Measurements from ENCODE around the gene MARVELD3.
"Not testable (repeated sequence)": the region's sequence is repeated elsewhere in the genome, so short reads cannot be mapped to it uniquely, and the experiment has no call there.

MARVELD3 gene, protein sequence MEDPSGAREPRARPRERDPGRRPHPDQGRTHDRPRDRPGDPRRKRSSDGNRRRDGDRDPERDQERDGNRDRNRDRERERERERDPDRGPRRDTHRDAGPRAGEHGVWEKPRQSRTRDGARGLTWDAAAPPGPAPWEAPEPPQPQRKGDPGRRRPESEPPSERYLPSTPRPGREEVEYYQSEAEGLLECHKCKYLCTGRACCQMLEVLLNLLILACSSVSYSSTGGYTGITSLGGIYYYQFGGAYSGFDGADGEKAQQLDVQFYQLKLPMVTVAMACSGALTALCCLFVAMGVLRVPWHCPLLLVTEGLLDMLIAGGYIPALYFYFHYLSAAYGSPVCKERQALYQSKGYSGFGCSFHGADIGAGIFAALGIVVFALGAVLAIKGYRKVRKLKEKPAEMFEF

DNA sequence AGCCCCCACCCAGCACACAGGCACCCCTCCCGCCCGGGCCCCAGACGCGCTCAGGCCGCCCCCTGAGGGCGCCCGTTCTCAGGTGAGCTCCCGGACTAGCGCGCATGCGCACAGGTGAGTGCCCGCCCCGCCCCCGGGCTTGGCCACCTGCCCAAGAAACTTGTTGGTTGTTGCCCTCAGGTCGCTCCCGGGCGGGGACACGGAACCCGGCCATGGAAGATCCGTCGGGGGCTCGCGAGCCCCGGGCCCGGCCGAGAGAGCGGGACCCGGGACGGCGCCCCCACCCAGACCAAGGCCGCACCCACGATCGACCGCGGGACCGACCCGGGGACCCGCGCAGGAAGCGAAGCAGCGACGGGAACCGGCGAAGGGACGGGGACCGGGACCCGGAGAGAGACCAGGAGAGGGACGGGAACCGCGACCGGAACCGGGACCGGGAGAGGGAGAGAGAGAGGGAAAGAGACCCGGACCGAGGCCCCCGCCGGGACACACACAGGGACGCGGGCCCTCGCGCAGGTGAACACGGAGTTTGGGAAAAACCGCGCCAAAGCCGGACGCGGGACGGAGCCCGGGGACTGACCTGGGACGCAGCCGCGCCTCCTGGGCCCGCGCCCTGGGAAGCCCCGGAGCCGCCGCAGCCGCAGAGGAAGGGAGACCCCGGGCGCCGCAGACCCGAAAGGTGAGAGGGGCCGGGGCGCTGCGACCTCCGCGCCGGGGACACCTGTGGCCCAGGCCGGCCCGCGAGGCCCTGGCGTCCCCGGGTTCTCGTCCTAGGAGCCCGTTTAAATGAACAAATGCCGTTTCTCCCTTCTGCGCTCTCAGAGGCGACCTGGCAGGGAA, at the start of gene MARVELD3:
MARVELD3 (plus strand) TSS at position 167 of the 840 bp plus-strand sequence; CDS start at position 213, 46 bp downstream.
- DNase-seq, result no peak

DNA sequence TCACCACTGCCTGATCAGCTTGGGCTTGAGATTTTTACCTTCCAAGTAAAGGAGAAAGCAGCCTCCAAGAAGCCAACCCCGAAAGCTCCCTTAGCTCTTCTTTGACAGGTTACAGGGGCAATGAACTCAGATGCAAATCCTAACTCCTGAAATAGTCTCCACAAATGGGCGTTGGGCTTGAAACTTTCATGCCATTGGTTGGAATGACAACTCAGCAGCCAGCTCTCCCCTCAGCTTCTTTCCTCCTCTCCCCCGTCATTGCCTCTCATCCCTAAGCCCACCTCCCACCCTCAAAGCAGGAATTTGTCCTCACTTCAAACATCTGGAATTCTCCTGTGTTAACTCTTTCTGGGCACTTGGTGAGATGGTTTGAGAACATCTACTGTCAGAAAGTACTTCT, 49.0 kb upstream of the MARVELD3 start, which contains the start of gene TAT:
TAT (minus strand) TSS at position 122 of the 400 bp plus-strand sequence. CDS start 677 bp downstream, outside the sequence.
- no peak for DNase-seq

DNA sequence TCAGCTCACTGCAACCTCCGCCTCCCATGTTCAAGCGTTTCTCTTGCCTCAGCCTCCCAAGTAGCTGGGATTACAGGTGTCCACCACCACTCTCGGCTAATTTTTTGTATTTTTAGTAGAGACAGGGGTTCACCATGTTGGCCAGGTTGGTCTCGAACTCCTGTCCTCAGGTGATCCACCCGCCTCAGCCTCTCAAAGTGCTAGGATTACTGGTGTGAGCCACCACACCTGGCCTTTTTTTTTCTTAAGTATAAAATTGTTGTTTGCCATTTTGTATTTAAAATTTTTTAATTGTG, 43.5 kb upstream of the MARVELD3 start:
- not testable (repeated sequence) for DNase-seq

DNA sequence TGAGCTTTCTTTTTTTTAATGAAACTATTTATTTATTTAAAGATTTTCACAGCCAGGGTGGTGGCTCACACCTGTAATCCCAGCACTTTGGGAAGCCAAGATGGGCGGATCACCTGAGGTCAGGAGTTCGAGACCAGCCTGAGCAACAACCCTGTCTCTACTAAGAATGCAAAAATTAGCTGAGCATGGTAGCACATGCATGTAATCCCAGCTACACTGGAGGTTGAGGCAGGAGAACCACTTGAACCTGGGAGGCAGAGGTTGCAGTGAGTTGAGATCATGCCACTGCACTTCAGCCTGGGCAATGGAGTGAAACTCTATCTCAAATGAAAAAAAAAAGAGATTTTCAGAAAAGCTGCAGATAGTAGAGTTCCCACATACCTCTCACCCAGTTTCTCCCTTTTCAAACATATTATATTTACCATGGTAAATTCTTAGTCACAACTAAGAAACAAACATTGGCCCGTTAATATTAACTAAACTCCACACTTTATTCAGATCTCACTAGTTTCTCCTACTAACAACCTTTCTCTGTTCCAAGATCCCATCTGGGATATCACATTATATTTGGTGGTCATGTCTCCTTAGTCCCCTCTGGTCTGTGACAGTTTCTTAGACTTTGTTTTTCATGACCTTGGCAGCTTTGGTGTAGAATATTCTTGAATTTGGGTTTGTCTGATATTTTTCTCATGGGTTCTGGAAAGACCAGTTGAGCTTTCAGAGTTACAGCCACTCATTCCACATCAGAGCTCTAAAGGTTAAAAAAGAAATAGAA, 41.3 kb upstream of the MARVELD3 start:
- no peak for DNase-seq

DNA sequence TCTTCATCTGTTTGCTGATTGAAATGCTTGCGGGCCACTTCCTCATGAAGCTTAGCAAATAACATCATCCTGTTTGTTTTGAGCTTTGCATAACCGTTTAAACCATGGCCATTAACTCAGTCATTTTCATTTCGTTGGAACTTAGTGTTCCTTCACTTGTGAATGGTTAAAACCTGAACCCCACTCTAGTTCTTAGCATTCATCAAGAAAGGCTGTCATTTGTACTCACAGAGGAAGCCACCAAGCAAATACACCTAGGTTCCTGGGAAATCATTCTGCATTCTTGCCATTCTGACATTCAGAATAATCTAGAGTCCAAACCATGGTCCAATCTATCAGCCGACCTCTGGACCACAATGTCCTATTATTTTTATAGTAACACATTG, 40.7 kb upstream of the MARVELD3 start:
- no peak for DNase-seq

DNA sequence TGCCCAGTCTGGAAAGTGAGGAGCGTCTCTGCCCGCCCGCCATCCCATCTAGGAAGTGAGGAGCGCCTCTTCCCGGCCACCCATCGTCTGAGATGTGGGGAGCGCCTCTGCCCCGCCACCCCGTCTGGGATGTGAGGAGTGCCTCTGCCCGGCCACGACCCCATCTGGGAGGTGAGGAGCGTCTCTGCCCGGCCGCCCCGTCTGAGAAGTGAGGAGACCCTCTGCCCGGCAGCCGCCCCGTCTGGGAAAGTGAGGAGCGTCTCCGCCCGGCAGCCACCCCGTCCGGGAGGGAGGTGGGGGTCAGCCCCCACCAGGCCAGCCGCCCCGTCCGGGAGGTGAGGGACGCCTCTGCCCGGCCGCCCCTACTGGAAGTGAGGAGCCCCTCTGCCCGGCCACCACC, 36.6 kb upstream of the MARVELD3 start:
- not testable (repeated sequence) for DNase-seq

DNA sequence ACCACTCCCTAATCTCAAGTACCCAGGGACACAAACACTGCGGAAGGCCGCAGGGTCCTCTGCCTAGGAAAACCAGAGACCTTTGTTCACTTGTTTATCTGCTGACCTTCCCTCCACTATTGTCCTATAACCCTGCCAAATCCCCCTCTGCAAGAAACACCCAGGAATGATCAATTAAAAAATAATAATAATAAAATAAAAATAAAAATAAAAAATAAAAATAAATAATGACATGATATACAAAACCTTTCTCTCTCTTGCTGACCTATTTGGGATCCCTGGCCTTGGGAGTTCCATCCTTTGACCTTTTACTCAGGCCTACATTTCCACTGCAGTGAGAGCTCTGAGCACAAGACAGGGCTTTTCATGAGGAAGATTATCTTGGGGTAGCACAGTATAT, 35.9 kb upstream of the MARVELD3 start:
- not testable (repeated sequence) for DNase-seq

DNA sequence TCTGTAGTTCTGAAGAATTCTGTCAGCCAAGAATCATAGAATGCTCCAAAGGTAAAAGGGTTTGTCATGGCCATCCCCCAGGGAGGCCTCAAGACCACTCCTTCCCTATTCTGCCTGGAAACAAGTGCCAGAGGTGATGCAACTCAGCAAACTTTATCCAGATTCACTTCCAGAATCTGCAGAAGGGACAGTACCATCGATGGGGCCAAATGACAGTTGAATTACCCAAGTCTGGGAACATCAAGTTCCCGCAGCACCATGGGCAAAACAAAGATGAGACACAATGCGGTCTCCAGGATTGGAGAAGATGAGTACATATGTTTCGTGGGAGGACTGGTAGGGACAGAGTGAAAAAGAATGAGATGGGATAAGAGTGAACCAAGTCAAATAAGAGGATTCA, 35.4 kb upstream of the MARVELD3 start:
- no peak for DNase-seq

DNA sequence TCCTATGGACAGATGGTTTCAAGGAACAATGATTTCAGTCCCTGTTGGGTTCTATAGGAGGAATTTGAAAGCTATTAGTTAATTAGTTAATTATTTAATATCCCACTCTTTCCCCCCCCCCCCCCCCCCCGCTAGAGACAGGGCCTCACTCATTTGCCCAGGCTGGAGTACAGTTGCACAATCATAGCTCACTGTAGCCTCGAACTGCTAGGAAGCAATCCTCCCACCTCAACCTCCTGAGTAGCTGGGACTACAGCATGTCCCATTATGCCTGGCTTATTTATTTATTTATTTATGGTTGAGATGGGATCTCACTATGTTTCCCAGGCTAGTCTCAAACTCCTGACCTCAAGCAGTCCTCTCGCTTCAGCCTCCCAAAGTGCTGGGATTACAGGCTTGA, 34.1 kb upstream of the MARVELD3 start:
- DNase-seq, result no peak

DNA sequence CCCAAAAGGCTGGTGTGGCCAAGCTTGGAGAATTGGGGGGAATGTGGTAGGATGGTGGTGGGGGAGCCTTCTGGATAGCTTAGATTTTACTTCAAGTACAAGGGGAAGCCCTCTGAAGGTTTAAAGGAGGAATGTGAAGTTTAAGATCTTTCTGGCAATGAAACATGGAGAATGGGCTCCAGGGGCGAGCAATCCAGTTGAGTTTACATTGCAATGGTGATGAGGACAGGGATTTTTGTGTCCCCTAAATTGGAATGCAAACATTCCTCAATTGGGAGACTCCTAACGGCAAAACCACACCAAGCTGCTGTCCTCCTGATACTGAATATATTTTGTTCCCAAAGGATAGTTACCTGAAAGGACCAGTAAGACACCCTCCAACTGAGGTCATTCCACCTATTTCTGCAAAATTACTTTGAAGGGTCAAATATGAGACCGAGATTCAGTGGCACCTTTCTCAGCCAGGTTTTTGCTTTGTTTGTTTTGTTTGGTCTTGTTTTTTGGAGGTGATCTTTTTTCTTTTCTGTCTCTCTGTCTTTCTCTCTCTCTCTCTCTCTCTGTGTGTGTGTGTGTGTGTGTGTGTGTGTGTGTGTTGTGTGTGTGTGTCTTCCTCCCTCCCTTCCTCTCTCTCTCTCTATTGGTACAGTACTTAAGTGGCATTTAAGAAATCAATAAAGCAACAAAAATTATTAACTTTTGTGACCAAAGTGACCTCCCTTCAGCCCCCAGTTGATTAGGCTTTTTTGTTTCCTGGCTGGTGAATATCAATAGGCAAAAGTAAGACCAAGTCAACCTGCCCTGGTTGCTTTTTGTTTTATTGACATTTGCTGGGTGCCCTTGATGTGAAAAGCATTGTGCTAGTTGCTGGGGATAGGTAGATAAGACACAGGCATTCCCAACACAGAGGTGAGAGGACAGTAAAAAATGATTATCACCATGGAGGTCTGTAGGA, 32.7 kb upstream of the MARVELD3 start:
- DNase-seq, result no peak

DNA sequence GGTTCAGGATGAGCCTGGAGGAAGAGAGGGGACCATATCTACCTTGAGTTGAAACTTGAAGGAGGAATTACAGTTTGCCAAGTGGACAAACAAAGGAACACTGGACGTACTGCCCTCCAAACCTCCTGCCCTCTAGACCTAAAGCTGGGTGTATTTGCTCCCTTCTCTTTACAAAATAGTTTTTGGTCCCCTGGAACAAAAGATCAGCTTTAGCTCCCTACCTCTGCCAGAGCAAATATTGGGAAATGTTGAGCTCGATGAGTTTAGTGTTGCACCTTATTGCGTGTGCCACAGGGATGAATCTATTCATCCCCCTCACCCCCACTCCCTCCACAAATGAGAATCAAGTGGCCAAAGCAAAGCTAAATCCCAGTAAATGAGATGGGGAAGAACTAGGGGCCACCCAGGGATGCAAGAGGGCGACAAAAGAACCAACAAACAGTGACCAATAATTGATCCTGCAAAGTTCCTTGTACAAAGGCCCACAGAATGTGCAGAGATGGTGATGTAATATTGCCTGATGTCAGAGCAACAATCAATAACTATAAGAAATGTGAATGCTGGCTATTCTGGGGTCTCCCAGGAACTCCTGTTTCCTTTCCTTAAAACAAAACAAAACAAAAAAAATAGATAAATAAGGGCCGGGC, 31.9 kb upstream of the MARVELD3 start:
- DNase-seq, result no peak

DNA sequence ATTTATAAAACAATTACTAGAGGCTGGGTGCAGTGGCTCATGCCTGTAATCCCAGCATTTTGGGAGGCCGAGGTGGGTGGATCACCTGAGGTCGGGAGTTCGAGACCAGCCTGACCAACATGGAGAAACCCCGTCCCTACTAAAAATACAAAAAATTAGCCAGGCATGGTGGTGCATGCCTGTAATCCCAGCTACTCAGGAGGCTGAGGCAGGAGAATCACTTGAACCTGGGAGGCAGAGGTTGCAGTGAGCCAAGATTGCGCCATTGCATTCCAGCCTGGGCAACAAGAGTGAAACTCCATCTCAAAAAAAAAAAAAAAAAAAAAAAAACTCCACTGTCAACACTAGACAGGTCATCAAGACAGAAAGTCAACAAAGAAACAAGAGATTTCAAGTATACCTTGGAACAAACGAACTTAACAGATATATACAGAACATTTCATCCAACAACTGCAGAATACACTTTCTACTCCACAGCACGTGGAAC, 30.6 kb upstream of the MARVELD3 start:
- not testable (repeated sequence) for DNase-seq

DNA sequence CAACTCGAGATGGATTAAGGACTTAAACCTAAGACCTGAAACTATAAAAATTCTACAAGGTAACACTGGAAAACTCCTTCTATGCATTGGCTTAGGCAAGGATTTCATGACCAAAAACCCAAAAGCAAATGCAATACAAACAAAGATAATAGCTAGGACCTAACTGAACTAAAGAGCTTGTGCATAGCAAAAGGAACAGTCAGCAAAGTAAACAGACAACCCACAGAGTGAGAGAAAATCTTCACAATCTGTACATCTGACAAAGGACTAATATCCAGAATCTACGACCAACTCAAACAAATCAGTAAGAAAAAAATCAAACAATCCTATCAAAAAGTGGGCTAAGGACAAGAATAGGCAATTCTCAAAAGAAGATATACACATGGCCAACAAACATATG, 27.6 kb upstream of the MARVELD3 start:
- not testable (repeated sequence) for DNase-seq

DNA sequence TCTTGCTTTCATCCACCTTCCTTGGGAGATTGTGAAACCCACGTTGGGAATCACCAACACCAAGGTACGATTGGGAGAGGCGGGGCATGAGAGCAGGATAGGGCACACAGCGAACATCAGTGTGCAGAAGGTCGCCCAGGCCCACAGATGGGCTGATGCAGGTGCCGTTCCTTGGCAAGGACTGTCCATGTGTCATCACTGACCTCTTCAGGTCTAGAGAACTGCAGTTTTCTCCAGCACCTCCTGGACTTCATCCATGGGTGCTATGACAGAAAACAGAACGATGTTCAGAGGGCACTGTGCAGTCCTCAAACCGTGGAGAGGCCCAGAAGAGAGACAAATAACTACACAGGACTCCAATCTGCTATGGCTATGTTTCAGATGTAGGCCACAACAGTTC, 25.2 kb upstream of the MARVELD3 start:
- no peak for DNase-seq

DNA sequence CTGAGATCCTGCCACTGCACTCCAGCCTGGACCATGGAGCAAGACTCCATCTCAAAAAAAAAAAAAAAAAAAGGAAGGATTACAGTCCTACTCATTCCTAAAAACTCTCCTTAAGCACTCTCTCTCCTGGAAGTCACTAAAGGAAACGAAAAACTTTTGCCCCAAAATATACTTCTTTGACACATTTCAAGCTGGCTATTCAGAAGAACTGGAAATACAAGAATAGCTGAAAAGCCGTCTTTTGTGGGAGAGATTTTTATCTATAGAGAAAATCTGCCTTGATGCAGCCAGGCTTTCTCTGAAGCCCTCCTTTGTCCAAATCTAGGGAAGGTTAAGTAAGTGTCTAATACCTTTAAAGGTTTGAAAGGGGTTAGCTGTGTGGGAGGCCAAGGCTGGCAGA, 16.9 kb upstream of the MARVELD3 start:
- no peak for DNase-seq

DNA sequence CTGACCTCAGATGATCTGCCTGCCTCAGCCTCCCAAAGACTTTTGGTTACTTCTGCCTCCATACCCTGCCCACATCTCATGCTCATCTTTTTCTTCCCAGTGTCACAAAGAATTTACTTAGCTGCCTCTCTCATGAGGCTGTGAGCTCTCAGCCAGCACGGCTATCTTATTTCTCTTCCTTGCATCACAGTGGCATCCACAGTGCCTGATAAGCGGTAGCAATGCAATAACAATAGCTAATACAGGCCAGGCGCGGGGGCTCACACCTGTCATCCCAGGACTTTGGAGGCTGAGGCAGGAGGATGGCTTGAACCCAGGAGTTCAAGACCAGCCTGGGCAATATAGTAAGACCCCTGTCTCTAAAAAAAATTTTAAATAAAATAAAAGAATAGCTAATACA, 15.5 kb upstream of the MARVELD3 start:
- DNase-seq, result no peak

DNA sequence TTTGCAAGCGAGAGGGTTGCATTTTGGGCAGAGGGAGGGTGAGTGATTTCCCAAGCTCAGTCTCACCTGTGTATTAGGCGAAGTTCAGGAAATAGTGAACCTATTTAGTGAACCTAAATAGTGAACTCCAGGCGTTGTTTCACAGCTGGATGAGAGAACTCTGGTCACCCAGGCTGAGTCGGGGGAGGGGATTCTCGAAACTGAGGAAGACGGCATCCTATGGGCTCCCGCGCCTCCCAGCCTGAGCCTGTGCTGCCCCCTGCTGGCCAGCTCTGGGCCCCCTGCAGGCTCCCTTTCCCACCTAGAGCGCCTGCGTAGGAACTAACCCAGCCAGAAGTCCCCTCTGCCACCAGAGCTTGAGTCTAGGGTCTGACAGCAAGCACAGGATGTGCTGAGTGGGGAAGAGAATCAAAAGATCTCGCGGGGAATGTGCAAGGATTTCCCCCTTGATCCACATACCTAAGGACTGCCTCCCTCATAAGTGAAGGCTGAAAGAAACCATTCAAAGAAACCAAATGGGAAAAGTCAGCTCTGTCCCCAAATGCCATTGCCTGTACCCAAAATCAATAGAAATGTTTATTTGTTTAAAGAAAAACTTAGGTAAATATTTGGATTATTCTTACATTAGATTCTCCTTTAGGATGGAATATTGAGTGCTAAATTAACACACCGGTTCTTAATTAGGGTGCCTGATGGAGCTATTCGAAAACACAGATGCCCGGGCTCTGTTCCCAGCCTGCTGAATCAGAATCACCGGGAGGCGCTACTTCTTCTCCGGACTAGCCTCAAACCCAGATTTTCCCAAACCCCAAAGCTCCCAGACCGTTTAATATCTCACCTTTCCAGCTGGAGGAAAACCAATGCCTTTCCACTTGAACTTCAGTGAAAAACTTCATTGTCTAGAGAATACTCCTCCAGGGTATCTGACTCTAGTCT, 14.8 kb upstream of the MARVELD3 start:
- peak; percentile 57 for DNase-seq

DNA sequence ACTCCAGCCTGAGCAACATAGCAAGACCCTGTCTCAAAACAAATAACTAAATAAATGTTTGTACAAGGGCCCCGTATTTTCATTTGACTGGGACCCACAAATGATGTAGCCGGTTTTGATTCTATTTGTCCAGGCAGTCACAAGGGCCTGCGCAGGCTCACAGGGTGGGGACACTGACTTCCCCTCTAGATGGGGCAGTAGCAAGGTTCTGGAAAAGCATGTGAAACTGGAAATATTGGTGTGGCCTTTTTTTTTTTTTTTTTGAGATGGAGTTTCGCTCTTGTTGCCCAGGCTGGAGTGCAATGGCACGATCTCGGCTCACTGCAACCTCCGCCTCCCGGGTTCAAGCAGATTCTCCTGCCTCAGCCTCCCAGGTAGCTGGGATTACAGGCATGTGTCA, 11.0 kb upstream of the MARVELD3 start:
- not testable (repeated sequence) for DNase-seq

DNA sequence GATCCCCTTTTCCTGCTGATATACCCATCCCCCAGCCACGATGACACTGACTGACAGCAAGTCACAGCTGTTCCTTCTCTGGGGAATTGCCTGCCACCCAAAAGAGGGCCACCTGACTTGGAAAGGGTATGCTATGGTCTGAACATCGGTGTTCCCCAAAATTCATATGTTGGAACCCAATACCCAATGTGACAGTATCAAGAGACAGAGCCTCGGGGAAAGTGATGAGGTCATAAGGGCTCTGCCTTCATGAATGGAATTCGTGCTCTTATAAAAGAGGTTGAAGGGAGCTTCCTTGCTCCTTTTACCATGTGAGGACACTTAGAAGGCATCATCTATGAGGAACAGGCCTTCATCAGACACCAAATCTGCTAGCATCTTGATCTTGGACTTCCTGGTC, 7.6 kb upstream of the MARVELD3 start:
- DNase-seq, result no peak

DNA sequence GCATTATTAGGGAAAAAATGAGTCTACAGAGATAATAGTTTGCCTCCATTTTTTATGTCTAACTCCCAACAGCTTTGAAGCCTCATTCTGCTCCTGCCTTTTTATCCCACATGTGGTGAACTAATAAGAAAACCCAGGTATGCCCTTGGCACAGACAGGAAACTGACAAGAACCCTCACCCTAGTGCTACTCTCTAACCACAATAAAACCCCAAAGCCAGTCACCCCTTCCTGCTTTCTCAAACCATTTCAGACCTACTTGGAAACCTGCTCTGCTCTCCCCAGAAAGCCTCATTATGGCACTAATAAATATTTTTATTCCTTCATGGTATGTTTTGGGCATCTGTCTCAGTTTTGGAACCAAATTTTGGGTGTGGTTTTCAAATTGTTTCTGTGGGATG, 3.9 kb upstream of the MARVELD3 start:
- no peak for DNase-seq
